ENCODE measurements around the gene GAPDH. TPM values are rescaled to one million over a fixed set of nuclear protein-coding genes. Genes with fewer than 3 reads are reported as not detected.

The GAPDH gene
- total RNA-seq: 2,517 TPM

GRCh38 chr12:6533923-6534694, at the start of gene GAPDH:
GAPDH (plus strand) TSS chr12:6534517; CDS start chr12:6534833, 316 bp downstream.

GRCh38 chr12:6492838-6493496, 41.4 kb upstream of the GAPDH start, which contains the start of gene MRPL51:
MRPL51 (minus strand) TSS chr12:6493262; CDS start chr12:6493136, 126 bp downstream.

DNA sequence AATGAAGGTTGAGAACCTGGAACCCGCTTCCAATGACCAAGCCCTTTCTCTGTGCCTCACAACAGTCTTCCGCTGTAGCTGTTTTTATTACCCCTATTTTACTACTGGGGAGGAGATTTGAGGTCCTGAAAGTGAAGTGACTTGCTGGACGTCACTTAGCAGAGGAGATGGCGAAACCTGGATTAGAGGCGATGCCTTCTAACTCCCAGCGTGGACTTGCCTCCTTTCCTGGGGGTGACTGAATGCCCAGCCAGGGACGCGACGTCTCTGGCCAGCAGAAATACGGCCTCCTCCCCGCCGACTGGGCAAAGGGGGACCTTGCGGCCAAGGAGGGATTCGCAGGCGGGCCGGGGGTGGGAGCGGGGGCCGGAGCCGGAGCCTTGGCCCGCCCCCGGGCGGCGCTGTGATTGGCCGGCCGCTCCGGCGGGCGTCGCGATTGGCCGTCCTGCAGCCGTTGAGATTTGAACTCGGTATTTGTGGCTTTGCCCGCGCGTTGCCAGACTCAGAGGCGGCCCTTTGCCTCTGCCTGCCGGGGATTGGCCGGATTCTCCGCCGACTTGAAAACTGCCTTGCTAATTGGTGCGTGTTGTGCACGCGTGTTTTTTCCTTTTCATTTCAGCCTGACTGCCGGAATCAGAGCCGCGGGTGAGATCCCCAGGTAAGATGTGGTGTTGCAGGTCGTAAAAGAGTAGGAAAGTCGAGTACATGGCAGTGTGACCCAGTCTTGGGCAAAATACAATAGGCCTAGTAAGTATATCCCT, 40.6 kb upstream of the GAPDH start, which contains the start of gene NCAPD2:
Gene NCAPD2 (plus strand): TSS at position 606 of the 761 bp plus-strand sequence. CDS start 997 bp downstream, outside the sequence.

Other genes starting within 250 kb of the GAPDH start
- gene PLEKHG6, start 223.8 kb upstream of the GAPDH start, total RNA-seq: 2.0 TPM
- gene TNFRSF1A, start 192.4 kb upstream of the GAPDH start, total RNA-seq: 68.6 TPM
- 4.9 TPM for gene SCNN1A, start 159.0 kb upstream of the GAPDH start, total RNA-seq
- 21.1 TPM for gene LTBR, start 150.4 kb upstream of the GAPDH start, total RNA-seq
- gene CD27, start 89.6 kb upstream of the GAPDH start, total RNA-seq: not detected
- gene TAPBPL, start 82.5 kb upstream of the GAPDH start, total RNA-seq: 15.7 TPM
- 11.9 TPM for gene VAMP1, start 63.8 kb upstream of the GAPDH start, total RNA-seq
- 35.3 TPM for gene MRPL51, start 41.3 kb upstream of the GAPDH start, total RNA-seq
- gene NCAPD2, start 40.4 kb upstream of the GAPDH start, total RNA-seq: 43.5 TPM
- 17.6 TPM for gene IFFO1, start 21.5 kb downstream of the GAPDH start, total RNA-seq
- gene NOP2, start 33.8 kb downstream of the GAPDH start, total RNA-seq: 20.6 TPM
- 275 TPM for gene CHD4, start 72.9 kb downstream of the GAPDH start, total RNA-seq
- gene LPAR5, start 101.4 kb downstream of the GAPDH start, total RNA-seq: 0.88 TPM
- 0.49 TPM for gene ACRBP, start 112.9 kb downstream of the GAPDH start, total RNA-seq
- gene ING4, start 128.6 kb downstream of the GAPDH start, total RNA-seq: 121 TPM
- gene ZNF384, start 154.9 kb downstream of the GAPDH start, total RNA-seq: 40.8 TPM
- 2.2 TPM for gene PIANP, start 166.3 kb downstream of the GAPDH start, total RNA-seq
- 47.9 TPM for gene COPS7A, start 189.5 kb downstream of the GAPDH start, total RNA-seq
- 153 TPM for gene MLF2, start 218.6 kb downstream of the GAPDH start, total RNA-seq
- gene PTMS, start 231.8 kb downstream of the GAPDH start, total RNA-seq: 186 TPM
- 0.60 TPM for gene LAG3, start 238.0 kb downstream of the GAPDH start, total RNA-seq

All from camera-type eye (tissue), 1 donor.